Liver (tissue), 3 donors: Measurements from ENCODE around the gene DPEP3.

Experiments
- CTCF ChIP-seq: fragments of 150-350 bp; IDR thresholded peaks from 2 replicates; pipeline ENCODE4 v1.5.1; 2017; ENCODE audit warnings: improper control_type of control experiment, low read depth, low read length; ENCODE audit not compliant: missing input control
- GABPA ChIP-seq, 2 donors: IDR thresholded peaks in 1 of 2; conservative IDR thresholded peaks in 1 of 2; 2 replicates each; pipeline ENCODE4 v1.6.1; 2016; ENCODE audit warnings: antibody characterized with exemption in 2 of 2, mild to moderate bottlenecking in 1 of 2, moderate library complexity in 1 of 2
- JUND ChIP-seq, 2 donors: IDR thresholded peaks; 2 replicates each; pipeline ENCODE4 v1.6.1; 2016; ENCODE audit warnings: antibody characterized with exemption in 2 of 2
- RAD21 ChIP-seq, 2 donors: IDR thresholded peaks; 2 replicates each; pipeline ENCODE4 v1.6.1; 2016; ENCODE audit warnings: antibody characterized with exemption in 2 of 2, mild to moderate bottlenecking in 2 of 2
- SP1 ChIP-seq: IDR thresholded peaks from 2 replicates; pipeline ENCODE4 v1.6.1; 2018; ENCODE audit warnings: antibody characterized with exemption, mild to moderate bottlenecking
- TAF1 ChIP-seq: conservative IDR thresholded peaks from 2 replicates; pipeline ENCODE4 v1.6.1; 2016; ENCODE audit warnings: antibody characterized with exemption, mild to moderate bottlenecking
- YY1 ChIP-seq: IDR thresholded peaks from 2 replicates; pipeline ENCODE4 v1.6.1; 2016; ENCODE audit warnings: antibody characterized with exemption, mild to moderate bottlenecking
- TF ChIP-seq, protein P1 (sequence below): IDR thresholded peaks from 2 replicates; pipeline ENCODE4 v1.6.1; 2016; ENCODE audit warnings: antibody characterized with exemption
- TF ChIP-seq, protein P2 (sequence below): IDR thresholded peaks from 2 replicates; pipeline ENCODE4 v1.6.1; 2016; ENCODE audit warnings: antibody characterized with exemption
- donor health status: healthy.
- donor health status: healthy.

DNA sequence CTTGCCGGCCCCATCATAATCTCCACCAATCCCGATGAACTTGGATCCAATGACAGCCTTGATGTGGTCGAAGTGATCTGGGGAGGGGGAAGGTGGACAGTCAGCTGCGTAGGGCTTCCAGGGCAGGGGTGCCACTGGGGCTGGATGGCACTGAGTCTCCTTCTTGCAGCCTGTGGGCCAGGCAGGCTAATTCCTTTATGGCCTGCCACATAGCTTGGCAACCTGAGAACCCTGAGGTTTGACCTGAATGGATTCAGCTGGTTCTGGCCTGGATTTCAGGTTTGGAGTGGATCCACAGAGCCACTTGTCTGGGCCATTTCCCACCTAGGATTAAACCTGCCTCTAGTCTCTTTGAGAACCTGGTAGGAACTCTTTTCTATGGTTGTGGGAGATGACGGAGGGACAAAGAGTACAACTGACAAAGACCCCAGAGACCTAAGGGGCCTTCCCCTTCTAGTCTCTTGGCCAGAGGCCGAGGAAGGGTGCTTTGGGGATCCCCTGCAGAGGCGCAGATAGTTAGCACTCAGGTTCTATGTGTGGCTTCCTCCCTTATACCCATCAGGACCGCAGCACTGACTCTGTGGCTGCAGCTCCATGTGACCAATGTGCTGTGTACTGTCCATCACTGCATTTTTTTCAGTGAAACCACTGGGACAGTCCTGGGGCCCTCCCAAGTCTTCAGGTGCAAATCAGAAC lies 9.2 kb upstream of the DPEP3 start:
- TF ChIP-seq CTCF = no peak
- no peak for TF ChIP-seq GABPA (IDR thresholded peaks at IDR 0.05 in 1 of 2, conservative IDR thresholded peaks at IDR 0.05 in 1 of 2)
- TF ChIP-seq TAF1 = no peak
- no peak for TF ChIP-seq RAD21 (IDR thresholded peaks at IDR 0.05)
- no peak for TF ChIP-seq YY1
- TF ChIP-seq JUND (IDR thresholded peaks at IDR 0.05) = no peak
- no peak for TF ChIP-seq SP1
- TF ChIP-seq, protein P1, sequence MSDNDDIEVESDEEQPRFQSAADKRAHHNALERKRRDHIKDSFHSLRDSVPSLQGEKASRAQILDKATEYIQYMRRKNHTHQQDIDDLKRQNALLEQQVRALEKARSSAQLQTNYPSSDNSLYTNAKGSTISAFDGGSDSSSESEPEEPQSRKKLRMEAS = no peak
- TF ChIP-seq, protein P2, sequence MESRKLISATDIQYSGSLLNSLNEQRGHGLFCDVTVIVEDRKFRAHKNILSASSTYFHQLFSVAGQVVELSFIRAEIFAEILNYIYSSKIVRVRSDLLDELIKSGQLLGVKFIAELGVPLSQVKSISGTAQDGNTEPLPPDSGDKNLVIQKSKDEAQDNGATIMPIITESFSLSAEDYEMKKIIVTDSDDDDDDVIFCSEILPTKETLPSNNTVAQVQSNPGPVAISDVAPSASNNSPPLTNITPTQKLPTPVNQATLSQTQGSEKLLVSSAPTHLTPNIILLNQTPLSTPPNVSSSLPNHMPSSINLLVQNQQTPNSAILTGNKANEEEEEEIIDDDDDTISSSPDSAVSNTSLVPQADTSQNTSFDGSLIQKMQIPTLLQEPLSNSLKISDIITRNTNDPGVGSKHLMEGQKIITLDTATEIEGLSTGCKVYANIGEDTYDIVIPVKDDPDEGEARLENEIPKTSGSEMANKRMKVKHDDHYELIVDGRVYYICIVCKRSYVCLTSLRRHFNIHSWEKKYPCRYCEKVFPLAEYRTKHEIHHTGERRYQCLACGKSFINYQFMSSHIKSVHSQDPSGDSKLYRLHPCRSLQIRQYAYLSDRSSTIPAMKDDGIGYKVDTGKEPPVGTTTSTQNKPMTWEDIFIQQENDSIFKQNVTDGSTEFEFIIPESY = no peak
